Transverse colon (tissue), 4 donors: Measurements from ENCODE around the gene DOK7.

Source experiments
- CTCF ChIP-seq, 5 experiments: fragments of 200-600 bp in 3 of 5; fragments of 450-650 bp in 2 of 5; sonication (generic) in 3 of 5; IDR thresholded peaks; 1 replicate in 2 of 5; 2 replicates in 3 of 5; pipeline ENCODE4 v1.5.1; 2016 to 2017; ENCODE audit warnings: antibody characterized with exemption in 5 of 5, inconsistent platforms in 3 of 5, mild to moderate bottlenecking in 2 of 5, moderate library complexity in 1 of 5
- POLR2AphosphoS5 ChIP-seq, 3 donors: sonication (generic); formaldehyde crosslinking; IDR thresholded peaks; one replicate each; pipeline ENCODE4 v1.6.1; 2016; ENCODE audit warnings: antibody characterized with exemption in 3 of 3

DNA sequence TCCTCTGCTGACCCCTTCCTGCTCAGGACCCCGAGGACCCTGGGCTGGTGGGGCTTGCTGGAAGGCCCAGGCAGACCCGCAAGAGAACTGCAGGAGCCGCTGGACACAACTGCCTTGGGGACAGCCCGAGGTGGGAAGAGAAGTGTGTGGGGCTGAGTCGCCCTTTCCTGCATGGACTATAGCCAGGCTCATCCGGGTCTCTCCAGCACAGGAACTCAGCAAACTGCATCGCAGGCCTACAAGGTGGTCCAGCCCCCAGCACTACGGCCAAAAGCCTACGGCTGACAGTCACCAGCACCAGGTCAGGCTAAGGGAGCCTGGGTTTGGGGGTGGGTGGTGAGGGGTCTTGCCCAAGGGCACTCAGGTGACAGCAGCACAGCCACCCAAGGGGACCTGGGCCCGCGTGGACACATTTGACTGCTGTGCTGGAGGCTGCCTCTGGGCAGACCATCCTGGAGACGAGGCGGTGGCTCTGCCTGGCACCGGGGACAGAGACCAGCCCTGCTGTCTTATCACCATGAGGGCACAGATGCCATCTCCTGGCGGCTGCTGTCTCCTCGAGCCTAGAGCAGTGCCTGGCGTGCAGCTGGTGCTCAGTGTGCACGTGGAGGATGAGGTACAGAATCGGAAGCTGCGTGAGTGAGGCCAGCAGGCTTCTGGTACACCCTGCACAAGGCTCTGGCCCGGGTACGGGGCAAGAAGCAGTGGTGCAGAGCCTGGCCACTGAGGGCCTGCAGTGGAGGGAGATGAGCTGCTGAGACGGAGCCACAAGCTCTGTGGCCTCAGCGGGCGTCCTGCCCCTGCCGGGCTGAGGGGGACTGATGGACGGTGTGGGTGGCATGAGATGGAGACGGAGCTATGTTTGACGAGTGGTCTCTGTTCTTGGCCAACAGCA lies 54.0 kb downstream of the DOK7 start:
- TF ChIP-seq CTCF (IDR thresholded peaks at IDR 0.05) (no peak), POLR2AphosphoS5 (IDR thresholded peaks at IDR 0.05) (no peak)
